IPS-18c (cell line): ENCODE measurements around the gene SOBP.

Source experiments
- H3K4me3 ChIP-seq: 2 replicates; pipeline ENCODE4 v1.7.0; 2013; ENCODE audit warnings: low read depth, mild to moderate bottlenecking, low read length, moderate library complexity; ENCODE audit not compliant: insufficient read depth
- H3K9me3 ChIP-seq: one replicate; pipeline ENCODE4 v1.6.1; 2013; ENCODE audit warnings: mild to moderate bottlenecking, low read length, moderate library complexity; ENCODE audit not compliant: control insufficient read depth, insufficient read depth

Gene SOBP

GRCh38 chr6:107695061-107695720 lies 205.3 kb downstream of the SOBP start:
- Histone ChIP-seq H3K9me3 (no peaks in the 10 kb centered on the region), H3K4me3 (no peak overlapping the region)

GRCh38 chr6:107697682-107698081 lies 207.8 kb downstream of the SOBP start:
- Histone ChIP-seq H3K9me3 (no peaks in the 10 kb centered on the region), H3K4me3 (no peak overlapping the region)

GRCh38 chr6:107698146-107698545 lies 208.2 kb downstream of the SOBP start:
- H3K4me3 ChIP-seq, result no peak overlapping the region
- H3K9me3 ChIP-seq, result no peaks in the 10 kb centered on the region

- H3K4me3 ChIP-seq, result no peak overlapping the region
- H3K9me3 ChIP-seq, result no peaks in the 10 kb centered on the region
Observed at GRCh38 chr6:107699254-107699653, 209.3 kb downstream of the SOBP start.

GRCh38 chr6:107699697-107700325 lies 209.9 kb downstream of the SOBP start:
- no peaks in the 10 kb centered on the region for H3K9me3 ChIP-seq
- no peak overlapping the region for H3K4me3 ChIP-seq

- H3K4me3 ChIP-seq, result no peak overlapping the region
- no peaks in the 10 kb centered on the region for H3K9me3 ChIP-seq
Observed at GRCh38 chr6:107703606-107704005, 213.7 kb downstream of the SOBP start.

- H3K9me3 ChIP-seq, result no peaks in the 10 kb centered on the region
- no peak overlapping the region for H3K4me3 ChIP-seq
Observed at GRCh38 chr6:107704347-107705013, 214.6 kb downstream of the SOBP start.

- H3K9me3 ChIP-seq, result no peaks in the 10 kb centered on the region
- H3K4me3 ChIP-seq, result no peak overlapping the region
Observed at GRCh38 chr6:107706516-107707115, 216.7 kb downstream of the SOBP start.

- H3K9me3 ChIP-seq, result no peaks in the 10 kb centered on the region
- H3K4me3 ChIP-seq, result no peak overlapping the region
Observed at GRCh38 chr6:107707346-107708275, 217.7 kb downstream of the SOBP start.

GRCh38 chr6:107708435-107708834 lies 218.5 kb downstream of the SOBP start:
- H3K9me3 ChIP-seq, result no peaks in the 10 kb centered on the region
- no peak overlapping the region for H3K4me3 ChIP-seq

- Histone ChIP-seq H3K4me3 (no peak overlapping the region), H3K9me3 (no peaks in the 10 kb centered on the region)
Observed at GRCh38 chr6:107709341-107709740, 219.4 kb downstream of the SOBP start.
